Activated CD4-positive, alpha-beta T cell treated with anti-CD3 and anti-CD28 coated beads for 1 hour (primary cell): ENCODE results near the gene SLIT3.

Experiments used
- DNase-seq: peaks from one replicate; pipeline ENCODE4 v3.0.0-alpha.2; 2020

Gene SLIT3

GRCh38 chr5:168781941-168782571, 518.9 kb downstream of the SLIT3 start:
- no peak for DNase-seq

GRCh38 chr5:168780888-168781287, 520.1 kb downstream of the SLIT3 start:
- no peak for DNase-seq

- DNase-seq: no peak
Observed at GRCh38 chr5:168779333-168779732, 521.6 kb downstream of the SLIT3 start.

GRCh38 chr5:168778536-168778935, 522.4 kb downstream of the SLIT3 start:
- DNase-seq: no peak

- DNase-seq: no peak
Observed at GRCh38 chr5:168777651-168778050, 523.3 kb downstream of the SLIT3 start.

GRCh38 chr5:168776070-168776469, 524.9 kb downstream of the SLIT3 start:
- no peak for DNase-seq

GRCh38 chr5:168773226-168773625, 527.7 kb downstream of the SLIT3 start:
- no peak for DNase-seq

GRCh38 chr5:168772316-168772961, 528.5 kb downstream of the SLIT3 start:
- DNase-seq: no peak

- no peak for DNase-seq
Observed at GRCh38 chr5:168771678-168772077, 529.3 kb downstream of the SLIT3 start.

- DNase-seq: no peak
Observed at GRCh38 chr5:168770996-168771395, 529.9 kb downstream of the SLIT3 start.

- DNase-seq: no peak
Observed at GRCh38 chr5:168770036-168770498, 530.9 kb downstream of the SLIT3 start.

- DNase-seq: no peak
Observed at GRCh38 chr5:168768172-168768571, 532.8 kb downstream of the SLIT3 start.

GRCh38 chr5:168766426-168766700, 534.6 kb downstream of the SLIT3 start:
- DNase-seq: no peak

GRCh38 chr5:168765551-168766425, 535.2 kb downstream of the SLIT3 start:
- no peak for DNase-seq

GRCh38 chr5:168765086-168765550, 535.8 kb downstream of the SLIT3 start:
- no peak for DNase-seq

GRCh38 chr5:168756453-168757391, 544.2 kb downstream of the SLIT3 start:
- DNase-seq: no peak

GRCh38 chr5:168755548-168756093, 545.3 kb downstream of the SLIT3 start:
- DNase-seq: no peak

GRCh38 chr5:168753691-168754254, 547.2 kb downstream of the SLIT3 start:
- no peak for DNase-seq

GRCh38 chr5:168752416-168753190, 548.3 kb downstream of the SLIT3 start:
- no peak for DNase-seq

- DNase-seq: no peak
Observed at GRCh38 chr5:168752012-168752411, 548.9 kb downstream of the SLIT3 start.

- DNase-seq: no peak
Observed at GRCh38 chr5:168750926-168751325, 550.0 kb downstream of the SLIT3 start.
